Right lobe of liver (tissue), 4 donors: ENCODE measurements around the gene GPRC5B.

Experiments used
- POLR2A ChIP-seq: fragments of 450-650 bp; IDR thresholded peaks from one replicate; pipeline ENCODE4 v1.6.1; 2017; ENCODE audit warnings: antibody characterized with exemption, mild to moderate bottlenecking
- TF ChIP-seq, protein P1 (sequence below), 4 donors: fragments of 200-600 bp in 3 of 4; fragments of 450-650 bp in 1 of 4; IDR thresholded peaks; one replicate each; pipeline versions ENCODE4 v1.5.1 to v1.8.0; 2016 to 2022; ENCODE audit warnings: antibody characterized with exemption in 4 of 4, mild to moderate bottlenecking in 2 of 4
- donor health status: DM: no; HTN: no; CAD: no.
- donor health status: DM: no; HTN: no; CAD: no.
- donor health status: DM: no; HTN: yes; CAD: no.

DNA sequence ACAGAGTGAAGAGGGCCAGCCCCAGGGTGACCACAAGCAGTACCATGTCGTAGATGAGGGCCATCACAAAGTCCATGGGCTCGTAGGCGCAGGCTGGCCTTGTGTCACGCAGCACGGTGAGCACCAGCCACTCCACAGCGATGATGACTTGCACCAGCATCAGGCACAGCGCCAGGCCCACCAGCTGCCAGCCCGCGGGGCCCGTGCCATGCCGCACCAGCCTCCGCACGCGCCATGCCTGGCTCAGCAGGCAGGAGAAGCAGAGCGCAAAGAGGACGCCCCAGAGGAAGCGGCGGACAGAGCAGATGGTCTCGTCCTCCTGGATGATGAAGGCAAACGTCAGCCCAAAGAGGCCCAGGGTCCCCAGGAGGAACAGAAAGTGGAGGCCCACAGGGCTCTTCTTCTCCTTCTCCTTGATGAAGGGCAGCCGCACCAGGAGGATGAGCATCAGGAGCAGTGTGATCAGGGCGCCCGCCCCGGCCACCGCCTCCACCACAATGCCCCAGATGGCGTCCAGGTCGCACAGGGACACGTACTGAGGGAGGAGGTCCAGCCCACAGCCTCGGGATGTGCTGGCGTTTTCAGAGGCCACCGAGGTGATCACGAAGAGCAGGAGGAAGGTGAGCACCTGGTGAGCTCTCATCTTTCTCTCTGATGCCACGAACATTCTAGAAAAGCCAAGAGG, 12.3 kb downstream of the GPRC5B start:
- TF ChIP-seq, protein P1, sequence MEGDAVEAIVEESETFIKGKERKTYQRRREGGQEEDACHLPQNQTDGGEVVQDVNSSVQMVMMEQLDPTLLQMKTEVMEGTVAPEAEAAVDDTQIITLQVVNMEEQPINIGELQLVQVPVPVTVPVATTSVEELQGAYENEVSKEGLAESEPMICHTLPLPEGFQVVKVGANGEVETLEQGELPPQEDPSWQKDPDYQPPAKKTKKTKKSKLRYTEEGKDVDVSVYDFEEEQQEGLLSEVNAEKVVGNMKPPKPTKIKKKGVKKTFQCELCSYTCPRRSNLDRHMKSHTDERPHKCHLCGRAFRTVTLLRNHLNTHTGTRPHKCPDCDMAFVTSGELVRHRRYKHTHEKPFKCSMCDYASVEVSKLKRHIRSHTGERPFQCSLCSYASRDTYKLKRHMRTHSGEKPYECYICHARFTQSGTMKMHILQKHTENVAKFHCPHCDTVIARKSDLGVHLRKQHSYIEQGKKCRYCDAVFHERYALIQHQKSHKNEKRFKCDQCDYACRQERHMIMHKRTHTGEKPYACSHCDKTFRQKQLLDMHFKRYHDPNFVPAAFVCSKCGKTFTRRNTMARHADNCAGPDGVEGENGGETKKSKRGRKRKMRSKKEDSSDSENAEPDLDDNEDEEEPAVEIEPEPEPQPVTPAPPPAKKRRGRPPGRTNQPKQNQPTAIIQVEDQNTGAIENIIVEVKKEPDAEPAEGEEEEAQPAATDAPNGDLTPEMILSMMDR (IDR thresholded peaks at IDR 0.05) = no peak
- no peak for TF ChIP-seq POLR2A
